Kidney tubule cell (primary cell): Measurements from ENCODE around the gene BET1L.
"Not testable (repeated sequence)": the region's sequence is repeated elsewhere in the genome, so short reads cannot be mapped to it uniquely, and the experiment has no call there.

Experiments used
- DNase-seq: peaks from one replicate; pipeline ENCODE4 v3.0.0-alpha.2; 2018; ENCODE audit warnings: low spot score

The BET1L gene

GRCh38 chr11:193481-193880 lies 13.7 kb downstream of the BET1L start:
- DNase-seq: not testable (repeated sequence)

GRCh38 chr11:192674-193128 lies 14.5 kb downstream of the BET1L start, which contains the start of gene SCGB1C1:
Gene SCGB1C1, plus strand, starts transcription at chr11:193078. Its CDS starts 22 bp downstream, at chr11:193100.
- DNase-seq: not testable (repeated sequence)

GRCh38 chr11:191490-192478 lies 15.4 kb downstream of the BET1L start:
- not testable (repeated sequence) for DNase-seq

- not testable (repeated sequence) for DNase-seq
These were observed 16.7 kb downstream of the BET1L start for GRCh38 chr11:190546-190945.

GRCh38 chr11:189843-190311 lies 17.3 kb downstream of the BET1L start:
- DNase-seq: not testable (repeated sequence)

- DNase-seq: not testable (repeated sequence)
These were observed 17.9 kb downstream of the BET1L start for GRCh38 chr11:189200-189783.

GRCh38 chr11:180242-180641 lies 27.0 kb downstream of the BET1L start:
- DNase-seq: not testable (repeated sequence)
